Omental fat pad (tissue), 4 donors: ENCODE data around the gene ACOT9. TPM values are rescaled to one million over a fixed set of nuclear protein-coding genes. Genes with fewer than 3 reads are reported as not detected.
"Not testable (repeated sequence)": the region's sequence is repeated elsewhere in the genome, so short reads cannot be mapped to it uniquely, and the experiment has no call there.

Experiments
- ATAC-seq: fragments of 150-250 bp; one replicate; pipeline ENCODE4 v1.9.1; 2016; ENCODE audit warnings: mild to moderate bottlenecking, moderate library complexity; ENCODE audit not compliant: low FRiP score
- DNase-seq: peaks from one replicate; pipeline ENCODE4 v3.0.0-alpha.2; 2019; ENCODE audit warnings: low spot score
- CTCF ChIP-seq, 3 donors: fragments of 450-650 bp; IDR thresholded peaks; one replicate each; pipeline ENCODE4 v1.5.1; 2016 to 2017; ENCODE audit warnings: antibody characterized with exemption in 3 of 3, mild to moderate bottlenecking in 3 of 3, moderate library complexity in 2 of 3
- total RNA-seq, 4 donors: library from RNA; depleted of rRNA; stranded (reverse); fragments of >200 nt; gene quantifications; one replicate each; pipeline ENCODE4 v1.1.0, GENCODE V29; 2016

The ACOT9 gene
- total RNA-seq, 4 donors from 2014 or later = 39.0 to 65.3 (median 57.3) TPM

- DNase-seq (no peak), ATAC-seq (no peak)
- no peak for TF ChIP-seq CTCF (IDR thresholded peaks at IDR 0.05)
Measured at GRCh38 chrX:23694606-23695005, 48.5 kb downstream of the ACOT9 start.

GRCh38 chrX:23692166-23692565, 50.9 kb downstream of the ACOT9 start:
- DNase-seq (no peak), ATAC-seq (no peak)
- TF ChIP-seq CTCF (IDR thresholded peaks at IDR 0.05) = no peak

GRCh38 chrX:23676486-23676885, 66.6 kb downstream of the ACOT9 start:
- not testable (repeated sequence) for DNase-seq, ATAC-seq

GRCh38 chrX:23673108-23673507, 70.0 kb downstream of the ACOT9 start:
- DNase-seq (no peak), ATAC-seq (no peak)
- TF ChIP-seq CTCF (IDR thresholded peaks at IDR 0.05) = no peak

- DNase-seq = no peak
- TF ChIP-seq CTCF (IDR thresholded peaks at IDR 0.05) = no peak
- no peak for ATAC-seq
Measured at GRCh38 chrX:23670528-23670927, 72.5 kb downstream of the ACOT9 start.

GRCh38 chrX:23668335-23668734, 74.7 kb downstream of the ACOT9 start:
- no peak for TF ChIP-seq CTCF (IDR thresholded peaks at IDR 0.05)
- DNase-seq = no peak

GRCh38 chrX:23667239-23668177, 75.6 kb downstream of the ACOT9 start, which contains the start of gene PRDX4:
PRDX4 (plus strand) TSS chrX:23667493; CDS start chrX:23667571, 78 bp downstream.
- no peak for TF ChIP-seq CTCF (IDR thresholded peaks at IDR 0.05)
- DNase-seq (peak; percentile 39), ATAC-seq (peak; percentile 90)

More at GRCh38 chrX:23668335-23668734, 74.7 kb downstream of the ACOT9 start:
- ATAC-seq = no peak
